Activated CD8-positive, alpha-beta memory T cell treated with anti-CD3 and anti-CD28 coated beads, Interleukin-2, amount 10 ng/mL, durations not matched to agents 7 days and 5 days (primary cell): ENCODE measurements around the gene CCDC51. TPM values are rescaled to one million over a fixed set of nuclear protein-coding genes. Genes with fewer than 3 reads are reported as not detected.
"Not testable (repeated sequence)": the region's sequence is repeated elsewhere in the genome, so short reads cannot be mapped to it uniquely, and the experiment has no call there.

Source experiments
- ATAC-seq: fragments of 150-1000 bp; cut with Tn5 transposase; one replicate; pipeline ENCODE4 v1.10.0; 2021; ENCODE audit warnings: moderate library complexity
- CTCF ChIA-PET: fragments of 350-600 bp; sonication (Branson Sonifier 250); formaldehyde crosslinking; loops from one replicate; lab custom pipeline; 2021; ENCODE audit warnings: antibody characterized with exemption; lab: Charles Lee
- DNase-seq: peaks from one replicate; pipeline ENCODE4 v3.0.0-alpha.2; 2020
- H3K27ac Mint-ChIP-seq: one replicate; pipeline ENCODE4 v1.8.0; 2021; ENCODE audit warnings: mild to moderate bottlenecking, mixed read lengths
- H3K27me3 Mint-ChIP-seq: one replicate; pipeline ENCODE4 v1.8.0; 2021; ENCODE audit warnings: mixed read lengths
- H3K36me3 Mint-ChIP-seq: one replicate; pipeline ENCODE4 v1.8.0; 2021; ENCODE audit warnings: mild to moderate bottlenecking, mixed read lengths
- H3K4me1 Mint-ChIP-seq: one replicate; pipeline ENCODE4 v1.8.0; 2021; ENCODE audit warnings: mixed read lengths
- H3K4me3 Mint-ChIP-seq: one replicate; pipeline ENCODE4 v1.8.0; 2021; ENCODE audit warnings: mild to moderate bottlenecking, moderate library complexity, mixed read lengths
- H3K9me3 Mint-ChIP-seq: one replicate; pipeline ENCODE4 v1.8.0; 2022; ENCODE audit warnings: low read depth, mixed read lengths
- total RNA-seq, 2 experiments: library from RNA; stranded (reverse); gene quantifications; one replicate each; pipeline ENCODE4 v1.2.3, GENCODE V29; 2021

CCDC51 gene, protein sequence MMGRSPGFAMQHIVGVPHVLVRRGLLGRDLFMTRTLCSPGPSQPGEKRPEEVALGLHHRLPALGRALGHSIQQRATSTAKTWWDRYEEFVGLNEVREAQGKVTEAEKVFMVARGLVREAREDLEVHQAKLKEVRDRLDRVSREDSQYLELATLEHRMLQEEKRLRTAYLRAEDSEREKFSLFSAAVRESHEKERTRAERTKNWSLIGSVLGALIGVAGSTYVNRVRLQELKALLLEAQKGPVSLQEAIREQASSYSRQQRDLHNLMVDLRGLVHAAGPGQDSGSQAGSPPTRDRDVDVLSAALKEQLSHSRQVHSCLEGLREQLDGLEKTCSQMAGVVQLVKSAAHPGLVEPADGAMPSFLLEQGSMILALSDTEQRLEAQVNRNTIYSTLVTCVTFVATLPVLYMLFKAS
- 10 to 100 TPM; 18.4 to 21.9 TPM for total RNA-seq

DNA sequence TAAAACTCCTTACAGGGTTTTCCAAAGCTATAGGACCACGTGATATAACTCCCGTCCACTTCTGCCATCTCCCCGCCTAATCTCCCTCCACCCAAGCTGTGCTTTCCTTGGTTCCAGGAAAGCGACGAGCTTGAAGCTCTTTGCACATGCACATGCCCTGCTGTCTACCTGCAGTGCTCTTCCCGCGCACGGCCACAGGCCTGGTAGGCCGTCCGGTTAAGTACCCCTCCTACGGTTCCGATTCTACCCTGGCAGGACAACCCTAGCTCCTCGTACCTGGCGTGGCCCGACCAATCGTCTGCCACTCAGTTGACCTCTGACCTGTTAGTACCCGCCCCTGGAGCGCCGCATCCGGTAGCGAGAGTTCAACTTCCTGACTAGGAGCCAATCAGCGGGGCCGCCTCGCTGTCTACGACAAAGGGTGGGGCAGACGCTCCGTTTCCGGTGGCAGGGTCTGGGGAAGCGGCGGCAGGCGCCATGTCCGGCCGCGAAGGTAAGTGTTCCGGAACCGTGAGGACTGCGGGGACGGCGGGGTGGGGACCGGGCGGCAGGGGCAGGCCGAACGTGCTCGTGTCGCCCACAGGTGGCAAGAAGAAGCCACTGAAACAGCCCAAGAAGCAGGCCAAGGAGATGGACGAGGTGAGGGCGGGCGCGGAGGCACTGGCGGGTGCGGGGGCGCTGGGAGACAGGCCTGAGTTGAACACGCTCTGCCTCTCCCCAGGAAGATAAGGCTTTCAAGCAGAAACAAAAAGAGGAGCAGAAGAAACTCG lies at the start of gene CCDC51, which contains the start of gene TMA7:
CCDC51 (minus strand) TSS at position 300 of the 770 bp plus-strand sequence. CDS start 4,991 bp downstream, outside the sequence.
TMA7 (plus strand) TSS at position 438 of the 770 bp plus-strand sequence; CDS start at position 478, 40 bp downstream.
- H3K4me1 Mint-ChIP-seq, result peaks cover 45% of the 10 kb centered on the region
- DNase-seq, result peak; percentile 99
- H3K9me3 Mint-ChIP-seq, result no peaks in the 10 kb centered on the region
- peak within 1 kb of the TSS; percentile 97 for H3K27ac Mint-ChIP-seq
- CTCF ChIA-PET, result interaction anchor here (0.6 to 3.4 kb wide), 24 partner anchors 8 to 210 kb away, joined by 3 to 24 read pairs (median 4); partner anchors contain the start of genes PFKFB4, PLXNB1, UQCRC1 and ZNF589
- peak; percentile 96 for ATAC-seq
- H3K4me3 Mint-ChIP-seq, result peak within 1 kb of the TSS; percentile 97
- no peaks in the 10 kb centered on the region for H3K27me3 Mint-ChIP-seq
- peaks cover 27% of the 10 kb centered on the region for H3K36me3 Mint-ChIP-seq

DNA sequence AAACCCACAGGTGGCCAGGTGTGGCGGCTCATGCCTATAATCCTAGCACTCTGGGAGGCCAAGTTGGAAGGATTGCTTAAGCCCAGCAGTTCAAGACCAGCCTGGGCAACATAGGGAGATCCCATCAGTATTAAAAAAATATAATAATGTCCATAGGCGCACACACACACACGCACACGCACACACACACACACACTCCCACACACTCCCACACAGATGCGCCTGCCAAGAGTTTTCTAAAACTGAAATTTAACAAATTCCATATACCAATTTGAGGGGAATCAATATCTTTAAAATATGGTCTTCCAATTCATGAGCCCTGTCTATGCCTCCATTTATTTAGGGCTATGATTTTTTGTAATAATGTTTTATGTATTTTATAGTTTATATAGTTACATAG lies 47.0 kb upstream of the CCDC51 start:
- H3K27ac Mint-ChIP-seq, result no peak overlapping the region
- no peaks in the 10 kb centered on the region for H3K27me3 Mint-ChIP-seq
- DNase-seq, result no peak
- H3K4me1 Mint-ChIP-seq, result peaks cover 2% of the 10 kb centered on the region
- CTCF ChIA-PET, result interaction anchor here (1.3 kb wide), 1 partner anchor 51 kb away, joined by 4 read pairs; no protein-coding TSS in a partner anchor
- H3K9me3 Mint-ChIP-seq, result no peaks in the 10 kb centered on the region
- no peak for ATAC-seq
- peaks cover 2% of the 10 kb centered on the region for H3K36me3 Mint-ChIP-seq
- H3K4me3 Mint-ChIP-seq, result no peak overlapping the region

DNA sequence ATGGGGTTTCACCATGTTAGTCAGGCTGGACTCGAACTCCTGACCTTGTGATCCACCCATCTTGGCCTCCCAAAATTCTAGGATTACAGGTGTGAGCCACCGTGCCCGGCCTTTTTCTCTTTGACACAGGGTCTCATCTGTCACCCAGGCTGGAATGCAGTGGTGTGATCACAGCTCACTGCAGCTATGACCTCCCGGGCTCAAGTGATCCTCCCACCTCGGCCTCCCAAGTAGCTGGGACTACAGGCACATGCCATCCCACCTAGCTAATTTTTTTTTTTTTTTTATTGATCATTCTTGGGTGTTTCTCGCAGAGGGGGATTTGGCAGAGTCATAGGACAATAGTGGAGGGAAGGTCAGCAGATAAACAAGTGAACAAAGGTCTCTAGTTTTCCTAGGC lies 42.9 kb upstream of the CCDC51 start:
- CTCF ChIA-PET, result interaction anchor here (1.0 to 1.2 kb wide), 4 partner anchors 18 to 46 kb away, joined by 3 to 4 read pairs (median 4); no protein-coding TSS in a partner anchor
- H3K4me3 Mint-ChIP-seq, H3K27me3 Mint-ChIP-seq, H3K36me3 Mint-ChIP-seq, H3K27ac Mint-ChIP-seq, H3K9me3 Mint-ChIP-seq, ATAC-seq, DNase-seq: not testable (repeated sequence)
- peaks cover 18% of the 10 kb centered on the region for H3K4me1 Mint-ChIP-seq

GRCh38 chr3:48480891-48481290 lies 41.0 kb upstream of the CCDC51 start:
- Mint-ChIP-seq H3K36me3 (peaks cover 14% of the 10 kb centered on the region), H3K4me1 (peaks cover 34% of the 10 kb centered on the region)
- not testable (repeated sequence) for H3K9me3 Mint-ChIP-seq, ATAC-seq, H3K27me3 Mint-ChIP-seq, DNase-seq, H3K27ac Mint-ChIP-seq, H3K4me3 Mint-ChIP-seq
- CTCF ChIA-PET, result interaction anchor here (0.8 to 1.5 kb wide), 3 partner anchors 25 to 80 kb away, joined by 3 read pairs; no protein-coding TSS in a partner anchor

DNA sequence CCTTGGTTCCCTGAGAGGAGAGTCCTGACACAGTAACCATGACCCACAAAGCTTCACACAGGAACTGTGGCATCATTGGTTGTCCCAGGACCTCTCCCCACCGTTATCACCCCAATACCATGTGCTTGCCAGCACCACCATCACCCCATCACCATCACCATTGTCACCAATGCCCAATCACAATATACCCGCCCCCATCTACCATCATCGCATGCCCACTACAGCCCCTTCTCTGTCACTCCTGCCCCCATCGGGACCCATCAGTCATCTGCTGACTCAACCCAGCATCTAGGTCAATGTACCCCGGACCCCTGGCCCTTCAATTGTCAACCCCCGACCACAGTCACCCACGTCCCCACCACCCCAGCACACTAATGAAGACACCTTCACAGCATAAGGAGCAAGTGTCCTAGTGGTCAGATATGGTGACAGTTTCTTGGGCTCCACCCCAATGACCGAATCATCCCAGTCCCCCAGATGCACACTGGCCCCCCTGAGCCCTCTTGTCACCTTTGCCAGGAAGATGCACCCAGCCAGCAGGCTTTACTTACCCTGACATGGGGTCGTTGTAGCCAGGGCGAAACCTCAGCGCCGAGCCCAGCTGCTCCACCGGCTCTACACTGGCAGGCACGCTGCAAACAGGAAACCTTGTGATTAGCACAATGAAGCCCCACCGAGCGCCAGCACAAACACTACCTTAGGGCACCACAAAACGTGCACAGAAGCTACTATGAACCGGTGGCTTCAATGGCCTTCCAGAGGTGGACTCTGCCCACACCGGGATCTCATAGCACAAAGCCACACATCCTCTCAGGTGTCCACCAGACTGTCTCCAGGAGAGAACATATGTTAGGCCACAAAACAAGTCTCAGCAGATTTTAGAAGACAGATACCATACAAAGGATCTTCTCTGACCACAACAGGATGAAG lies 39.0 kb upstream of the CCDC51 start:
- H3K4me3 Mint-ChIP-seq, result peak overlapping the region; percentile 84
- H3K9me3 Mint-ChIP-seq, result no peaks in the 10 kb centered on the region
- DNase-seq (peak; percentile 86), ATAC-seq (peak; percentile 73)
- CTCF ChIA-PET, result interaction anchor here (1.0 to 2.8 kb wide), 6 partner anchors 12 to 78 kb away, joined by 3 to 15 read pairs (median 4); no protein-coding TSS in a partner anchor
- H3K27ac Mint-ChIP-seq, result peak overlapping the region; percentile 95
- peaks cover 49% of the 10 kb centered on the region for H3K4me1 Mint-ChIP-seq
- peaks cover 22% of the 10 kb centered on the region for H3K36me3 Mint-ChIP-seq
- H3K27me3 Mint-ChIP-seq, result no peaks in the 10 kb centered on the region

GRCh38 chr3:48477959-48478520 lies 38.1 kb upstream of the CCDC51 start:
- peak overlapping the region; percentile 95 for H3K27ac Mint-ChIP-seq
- peak overlapping the region; percentile 84 for H3K4me3 Mint-ChIP-seq
- no peaks in the 10 kb centered on the region for H3K9me3 Mint-ChIP-seq
- H3K4me1 Mint-ChIP-seq, result peaks cover 56% of the 10 kb centered on the region
- CTCF ChIA-PET, result interaction anchor here (1.3 to 2.8 kb wide), 4 partner anchors 11 to 78 kb away, joined by 3 to 15 read pairs (median 4); no protein-coding TSS in a partner anchor
- DNase-seq (no peak), ATAC-seq (no peak)
- H3K27me3 Mint-ChIP-seq, result no peaks in the 10 kb centered on the region
- peaks cover 22% of the 10 kb centered on the region for H3K36me3 Mint-ChIP-seq

DNA sequence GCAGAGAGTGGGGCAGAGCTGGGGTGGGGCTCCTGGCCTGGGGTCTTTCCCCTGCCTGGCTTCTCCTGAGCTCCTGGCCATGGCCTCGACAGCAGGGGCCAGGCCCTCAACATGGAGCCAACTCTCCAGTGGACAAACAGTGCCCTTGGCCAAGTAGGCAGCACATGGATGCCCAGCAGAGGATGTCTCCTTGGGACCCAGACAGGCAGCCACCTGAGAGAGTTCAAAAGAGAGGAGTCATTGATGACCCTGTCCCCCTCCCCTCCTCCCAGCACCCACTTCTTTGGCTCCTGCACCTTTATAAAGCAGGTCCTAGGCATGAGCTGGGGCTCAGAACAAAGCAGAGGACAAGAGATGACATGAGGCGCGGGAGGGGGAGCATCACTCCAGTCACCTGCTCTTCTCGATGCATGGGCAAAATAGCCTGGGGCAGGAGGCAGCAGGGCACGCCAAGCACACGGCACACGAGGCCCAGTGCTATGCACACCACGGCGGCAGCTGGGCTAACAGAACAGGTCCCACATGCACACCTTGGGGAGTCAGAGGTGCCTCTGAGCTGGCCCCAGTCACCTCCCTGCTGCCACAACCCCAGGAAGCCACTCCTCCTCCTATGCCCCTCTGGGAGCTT lies 36.6 kb upstream of the CCDC51 start:
- CTCF ChIA-PET, result interaction anchor here (1.0 to 7.6 kb wide), 8 partner anchors 9 to 176 kb away, joined by 3 to 46 read pairs (median 3); partner anchors contain the start of genes CCDC51 and TMA7
- Mint-ChIP-seq H3K9me3 (no peaks in the 10 kb centered on the region), H3K4me1 (peaks cover 58% of the 10 kb centered on the region), H3K36me3 (peaks cover 25% of the 10 kb centered on the region), H3K4me3 (no peak overlapping the region), H3K27me3 (no peaks in the 10 kb centered on the region), H3K27ac (peak overlapping the region; percentile 95)
- ATAC-seq (no peak), DNase-seq (no peak)

DNA sequence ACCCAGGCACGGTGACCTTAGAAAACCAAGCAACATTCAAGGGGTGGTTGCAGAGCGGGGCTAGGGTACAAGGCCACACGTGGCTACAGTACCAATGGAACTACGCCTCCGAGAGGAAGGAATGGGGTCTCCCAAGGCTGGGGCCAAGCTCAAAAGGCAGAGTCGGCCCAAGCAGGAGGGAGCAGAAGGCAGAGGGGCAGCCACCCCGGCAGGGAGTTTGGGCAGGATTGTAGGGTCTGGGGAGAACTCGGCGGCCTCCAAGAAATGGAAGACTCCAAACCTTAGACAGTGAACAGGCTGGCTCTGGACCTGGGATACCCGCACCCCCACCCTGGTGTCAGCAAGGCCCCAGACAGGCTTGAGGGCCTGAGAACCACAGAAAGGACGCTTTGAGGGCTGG lies 35.3 kb upstream of the CCDC51 start:
- Mint-ChIP-seq H3K27ac (peak overlapping the region; percentile 62), H3K36me3 (peaks cover 24% of the 10 kb centered on the region), H3K4me3 (no peak overlapping the region), H3K4me1 (peaks cover 65% of the 10 kb centered on the region), H3K27me3 (no peaks in the 10 kb centered on the region), H3K9me3 (no peaks in the 10 kb centered on the region)
- CTCF ChIA-PET, result interaction anchor here (3.9 to 9.7 kb wide), 3 partner anchors 32 to 83 kb away, joined by 27 to 101 read pairs (median 46); partner anchors contain the start of genes PFKFB4 and SHISA5
- no peak for ATAC-seq
- no peak for DNase-seq

DNA sequence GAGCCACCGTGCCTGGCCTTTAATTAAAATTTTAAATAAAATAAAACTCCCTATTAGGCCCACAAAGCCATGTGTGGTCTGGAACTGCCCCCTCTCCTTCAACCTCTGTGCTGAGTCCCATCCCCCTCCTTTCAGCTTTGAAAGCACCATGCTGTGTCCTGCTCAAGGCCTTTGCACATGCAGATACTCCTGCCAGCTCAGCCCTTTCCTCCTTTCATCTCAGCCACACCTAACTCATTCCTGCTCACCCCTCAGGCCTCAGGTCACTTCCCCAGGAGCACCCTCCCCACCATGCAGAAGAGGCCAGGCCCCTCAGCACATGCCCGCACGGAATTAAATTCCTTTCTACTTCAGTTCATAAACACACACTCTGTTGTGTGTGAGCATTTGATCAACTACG lies 34.7 kb upstream of the CCDC51 start:
- peak overlapping the region; percentile 62 for H3K27ac Mint-ChIP-seq
- H3K36me3 Mint-ChIP-seq, result peaks cover 27% of the 10 kb centered on the region
- no peaks in the 10 kb centered on the region for H3K27me3 Mint-ChIP-seq
- CTCF ChIA-PET, result interaction anchor here (3.9 to 9.7 kb wide), 3 partner anchors 32 to 83 kb away, joined by 27 to 101 read pairs (median 46); partner anchors contain the start of genes PFKFB4 and SHISA5
- peaks cover 69% of the 10 kb centered on the region for H3K4me1 Mint-ChIP-seq
- ATAC-seq (no peak), DNase-seq (no peak)
- no peaks in the 10 kb centered on the region for H3K9me3 Mint-ChIP-seq
- H3K4me3 Mint-ChIP-seq, result no peak overlapping the region

DNA sequence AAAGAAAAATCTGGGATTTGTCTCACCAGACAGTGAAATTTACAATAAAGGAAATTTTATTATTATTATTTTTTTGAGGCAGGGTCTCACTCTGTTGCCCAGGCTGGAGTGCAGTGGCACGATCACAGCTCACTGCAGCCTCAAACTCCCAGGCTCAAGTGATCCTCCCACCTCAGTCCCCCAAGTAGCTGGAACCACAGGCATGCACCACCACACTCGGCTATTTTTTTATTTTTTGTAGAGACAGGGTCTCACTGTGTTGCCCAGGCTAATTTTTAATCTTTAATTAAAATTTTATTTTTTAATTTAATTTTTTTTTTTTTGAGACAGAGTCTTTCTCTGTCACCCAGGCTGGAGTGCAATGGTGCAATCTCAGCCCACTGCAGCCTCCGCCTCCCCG lies 34.1 kb upstream of the CCDC51 start:
- H3K4me1 Mint-ChIP-seq, result peaks cover 70% of the 10 kb centered on the region
- H3K36me3 Mint-ChIP-seq, result peaks cover 30% of the 10 kb centered on the region
- not testable (repeated sequence) for H3K9me3 Mint-ChIP-seq, ATAC-seq, DNase-seq, H3K4me3 Mint-ChIP-seq, H3K27me3 Mint-ChIP-seq
- peak overlapping the region; percentile 95 for H3K27ac Mint-ChIP-seq
- CTCF ChIA-PET, result interaction anchor here (1.0 to 9.7 kb wide), 8 partner anchors 27 to 183 kb away, joined by 4 to 101 read pairs (median 10); partner anchors contain the start of genes CCDC51, PFKFB4, SHISA5 and TMA7

- no peak for ATAC-seq
Measured at GRCh38 chr3:48473617-48473952, 33.7 kb upstream of the CCDC51 start.

More at GRCh38 chr3:48473617-48473952, 33.7 kb upstream of the CCDC51 start:
- H3K36me3 Mint-ChIP-seq, result peaks cover 32% of the 10 kb centered on the region
- H3K4me3 Mint-ChIP-seq, result peak overlapping the region; percentile 85
- no peak for DNase-seq
- no peaks in the 10 kb centered on the region for H3K9me3 Mint-ChIP-seq
- CTCF ChIA-PET, result interaction anchor here (1.0 to 9.7 kb wide), 11 partner anchors 13 to 183 kb away, joined by 4 to 101 read pairs (median 10); partner anchors contain the start of genes CCDC51, PFKFB4, SHISA5 and TMA7
- peaks cover 71% of the 10 kb centered on the region for H3K4me1 Mint-ChIP-seq
- H3K27ac Mint-ChIP-seq, result peak overlapping the region; percentile 95
- no peaks in the 10 kb centered on the region for H3K27me3 Mint-ChIP-seq
